ENCODE measurements around the gene ACOT13. TPM values are rescaled to one million over a fixed set of nuclear protein-coding genes. Genes with fewer than 3 reads are reported as not detected.

Gene ACOT13
- total RNA-seq, 4 donors from 2014 or later = 5.8 to 9.4 (median 7.2) TPM

DNA sequence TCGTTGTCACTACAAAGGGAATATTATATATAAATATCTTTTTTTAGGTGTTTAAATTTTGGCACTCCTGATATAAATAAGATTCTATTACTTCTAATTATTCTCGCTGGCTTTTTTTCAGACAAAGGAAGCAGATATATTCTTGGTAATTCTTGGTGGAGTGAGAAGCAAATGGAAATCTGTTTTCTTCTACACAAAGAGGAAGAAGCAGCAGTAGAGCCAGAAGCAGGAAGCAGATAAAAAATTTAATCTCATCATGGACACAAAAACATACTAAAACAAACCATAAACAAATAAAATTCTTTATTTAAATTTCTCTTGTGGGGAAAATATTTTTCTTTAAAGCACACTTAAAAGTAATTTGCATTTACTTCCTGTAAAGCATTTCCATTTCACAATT, 17.2 kb upstream of the ACOT13 start:
- Histone ChIP-seq H3K36me3 (peaks cover 0 to 52% (median 33%) of the 10 kb centered on the region in 4 donors), H3K27ac (replicated peaks in 1 of 4) (no peak overlapping the region), H3K4me3 (no peak overlapping the region), H3K9me3 (no peaks in the 10 kb centered on the region), H3K27me3 (no peaks in the 10 kb centered on the region), H3K4me1 (peaks cover 4 to 16% (median 6%) of the 10 kb centered on the region in 4 donors)
- DNase-seq (ENCODE audit: extremely low spot score) = no peak
- TF ChIP-seq CTCF (IDR thresholded peaks at IDR 0.05) = no peak
- TF ChIP-seq EP300 (IDR thresholded peaks at IDR 0.05) = no peak
- no peak for TF ChIP-seq POLR2AphosphoS5 (IDR thresholded peaks at IDR 0.05)
- TF ChIP-seq POLR2A (IDR thresholded peaks at IDR 0.05; ENCODE audit: low read depth) = no peak
- intact Hi-C loops (cut with DNase I) = no loop called here
- 75% methylated on average over 2 of the region's 2 CpGs for WGBS

GRCh38 chr6:24650365-24650764, 16.5 kb upstream of the ACOT13 start:
- H3K9me3 ChIP-seq = no peaks in the 10 kb centered on the region
- no peak overlapping the region for H3K27ac ChIP-seq (replicated peaks in 1 of 4)
- H3K36me3 ChIP-seq = peaks cover 0 to 58% (median 33%) of the 10 kb centered on the region in 4 donors
- no peak for TF ChIP-seq EP300 (IDR thresholded peaks at IDR 0.05)
- TF ChIP-seq POLR2A (IDR thresholded peaks at IDR 0.05; ENCODE audit: low read depth) = no peak
- TF ChIP-seq POLR2AphosphoS5 (IDR thresholded peaks at IDR 0.05) = no peak
- TF ChIP-seq CTCF (IDR thresholded peaks at IDR 0.05) = no peak
- H3K4me3 ChIP-seq = no peak overlapping the region
- peaks cover 2 to 13% (median 4%) of the 10 kb centered on the region in 4 donors for H3K4me1 ChIP-seq
- intact Hi-C loops (cut with DNase I) = no loop called here
- no peak for DNase-seq (ENCODE audit: extremely low spot score)
- H3K27me3 ChIP-seq = no peaks in the 10 kb centered on the region
- WGBS = 27% methylated on average over 3 of the region's 3 CpGs

GRCh38 chr6:24655215-24655614, 11.7 kb upstream of the ACOT13 start:
- peaks cover 0 to 62% (median 35%) of the 10 kb centered on the region in 4 donors for H3K36me3 ChIP-seq
- no peak overlapping the region for H3K27ac ChIP-seq (replicated peaks in 1 of 4)
- no peaks in the 10 kb centered on the region for H3K9me3 ChIP-seq
- 81% methylated on average over 1 of the region's 1 CpG for WGBS
- intact Hi-C loops (cut with DNase I) = no loop called here
- no peaks in the 10 kb centered on the region for H3K27me3 ChIP-seq
- no peak for DNase-seq (ENCODE audit: extremely low spot score)
- H3K4me1 ChIP-seq = peaks cover 0 to 7% (median 3%) of the 10 kb centered on the region in 4 donors
- no peak overlapping the region for H3K4me3 ChIP-seq
- TF ChIP-seq POLR2AphosphoS5 (IDR thresholded peaks at IDR 0.05) (no peak), CTCF (IDR thresholded peaks at IDR 0.05) (no peak), POLR2A (IDR thresholded peaks at IDR 0.05; ENCODE audit: low read depth) (no peak), EP300 (IDR thresholded peaks at IDR 0.05) (no peak)

DNA sequence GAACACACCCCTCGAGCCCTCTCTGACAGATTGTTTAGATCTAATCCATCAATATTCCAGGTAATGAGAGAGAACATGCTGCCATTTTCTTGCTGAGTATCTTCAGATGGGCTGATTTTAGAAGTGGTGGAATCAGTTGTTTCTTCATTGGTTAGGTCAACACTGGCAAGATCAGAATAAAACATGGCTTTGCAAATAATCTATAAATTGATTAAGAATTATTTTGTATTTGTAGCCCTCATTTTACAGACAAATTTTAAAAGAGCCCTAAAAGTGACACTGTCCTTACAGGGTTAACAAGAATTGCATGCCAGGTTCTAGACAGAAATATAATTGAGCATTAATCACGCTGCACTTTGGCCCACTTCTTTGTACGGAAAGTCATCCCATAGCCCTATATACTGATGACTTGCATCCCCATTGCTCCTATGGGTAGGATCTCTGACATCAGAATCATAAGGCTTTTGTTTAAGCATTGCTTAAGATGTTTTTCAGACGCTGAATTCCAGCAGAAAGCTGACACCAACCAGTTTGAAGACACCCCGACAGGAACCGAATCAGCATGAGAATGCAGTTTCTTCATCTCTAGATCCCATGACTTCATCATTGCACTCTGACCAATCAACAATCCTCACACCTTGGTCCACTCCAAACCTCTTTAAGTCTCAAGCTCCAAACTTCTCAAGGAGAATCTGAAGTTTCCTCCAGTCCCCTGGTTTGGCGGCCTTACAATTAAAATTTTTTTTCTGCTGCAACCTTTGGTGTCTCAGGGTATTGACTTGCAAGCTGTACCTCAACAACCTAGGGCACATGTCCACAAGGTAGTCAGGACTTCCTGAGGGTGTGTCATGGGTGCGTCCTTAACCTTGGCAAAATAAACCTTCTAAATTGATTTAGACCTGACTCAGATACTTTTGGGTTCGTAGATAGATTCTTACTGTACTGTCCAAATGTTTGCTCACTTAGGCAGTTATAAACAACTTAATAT, 8.0 kb upstream of the ACOT13 start:
- H3K27ac ChIP-seq (replicated peaks in 1 of 4) = no peak overlapping the region
- no peaks in the 10 kb centered on the region for H3K9me3 ChIP-seq
- peaks cover 0 to 15% (median 8%) of the 10 kb centered on the region in 4 donors for H3K4me1 ChIP-seq
- H3K36me3 ChIP-seq = peaks cover 0 to 48% (median 27%) of the 10 kb centered on the region in 4 donors
- TF ChIP-seq POLR2A (IDR thresholded peaks at IDR 0.05; ENCODE audit: low read depth) = no peak
- no peak for TF ChIP-seq POLR2AphosphoS5 (IDR thresholded peaks at IDR 0.05)
- TF ChIP-seq CTCF (IDR thresholded peaks at IDR 0.05) = no peak
- no peak for TF ChIP-seq EP300 (IDR thresholded peaks at IDR 0.05)
- 65% methylated on average over 9 of the region's 9 CpGs for WGBS
- no peak for DNase-seq (ENCODE audit: extremely low spot score)
- intact Hi-C loops (cut with DNase I) = no loop called here
- no peak overlapping the region for H3K4me3 ChIP-seq
- no peaks in the 10 kb centered on the region for H3K27me3 ChIP-seq

All from esophagus muscularis mucosa (tissue), 4 donors.